Hepatocyte (in vitro differentiated cells): Measurements from ENCODE around the gene SEZ6.

Source experiments
- CTCF ChIP-seq: fragments of 200-600 bp; sonication (generic); IDR thresholded peaks from 2 replicates; pipeline ENCODE4 v1.5.1; 2016; ENCODE audit warnings: antibody characterized with exemption, mild to moderate bottlenecking; ENCODE audit not compliant: poor library complexity
- EZH2 ChIP-seq: fragments of 200-600 bp; sonication (generic); IDR thresholded peaks from 2 replicates; pipeline ENCODE4 v1.6.1; 2016; ENCODE audit warnings: antibody characterized with exemption, mild to moderate bottlenecking, borderline replicate concordance
- EZH2phosphoT487 ChIP-seq: fragments of 200-600 bp; sonication (generic); IDR thresholded peaks from one replicate; pipeline ENCODE4 v1.6.1; 2018; ENCODE audit warnings: antibody characterized with exemption, mild to moderate bottlenecking, low read depth, moderate library complexity; ENCODE audit not compliant: unreplicated experiment, severe bottlenecking

GRCh38 chr17:29041571-29041970, 35.7 kb upstream of the SEZ6 start:
- no peak for TF ChIP-seq CTCF
- no peak for TF ChIP-seq EZH2phosphoT487
- no peak for TF ChIP-seq EZH2
